Measurements from ENCODE around the gene AP3M1. TPM values are rescaled to one million over a fixed set of nuclear protein-coding genes. Genes with fewer than 3 reads are reported as not detected.

Gene AP3M1
- total RNA-seq, 1 donor from 2014 or later, result 61.7 TPM

- DNase-seq (no peak), ATAC-seq (ENCODE audit: low read depth) (no peak)
- Mint-ChIP-seq H3K4me1 (peaks cover 82% of the 10 kb centered on the region), H3K36me3 (ENCODE audit: low read depth) (peaks cover 5% of the 10 kb centered on the region), H3K27me3 (no peaks in the 10 kb centered on the region), H3K9me3 (no peaks in the 10 kb centered on the region), H3K27ac (peak overlapping the region; percentile 77), H3K4me3 (peak overlapping the region; percentile 11)
- TF ChIP-seq, protein P1, sequence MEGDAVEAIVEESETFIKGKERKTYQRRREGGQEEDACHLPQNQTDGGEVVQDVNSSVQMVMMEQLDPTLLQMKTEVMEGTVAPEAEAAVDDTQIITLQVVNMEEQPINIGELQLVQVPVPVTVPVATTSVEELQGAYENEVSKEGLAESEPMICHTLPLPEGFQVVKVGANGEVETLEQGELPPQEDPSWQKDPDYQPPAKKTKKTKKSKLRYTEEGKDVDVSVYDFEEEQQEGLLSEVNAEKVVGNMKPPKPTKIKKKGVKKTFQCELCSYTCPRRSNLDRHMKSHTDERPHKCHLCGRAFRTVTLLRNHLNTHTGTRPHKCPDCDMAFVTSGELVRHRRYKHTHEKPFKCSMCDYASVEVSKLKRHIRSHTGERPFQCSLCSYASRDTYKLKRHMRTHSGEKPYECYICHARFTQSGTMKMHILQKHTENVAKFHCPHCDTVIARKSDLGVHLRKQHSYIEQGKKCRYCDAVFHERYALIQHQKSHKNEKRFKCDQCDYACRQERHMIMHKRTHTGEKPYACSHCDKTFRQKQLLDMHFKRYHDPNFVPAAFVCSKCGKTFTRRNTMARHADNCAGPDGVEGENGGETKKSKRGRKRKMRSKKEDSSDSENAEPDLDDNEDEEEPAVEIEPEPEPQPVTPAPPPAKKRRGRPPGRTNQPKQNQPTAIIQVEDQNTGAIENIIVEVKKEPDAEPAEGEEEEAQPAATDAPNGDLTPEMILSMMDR (IDR thresholded peaks at IDR 0.05), result no peak
- POLR2A ChIA-PET, result interaction anchor here (6.1 kb wide), 1 partner anchor 13 kb away, joined by 57 read pairs; the partner anchor contains the start of genes ADK and AP3M1
- intact Hi-C loops (cut with micrococcal nuclease), result no loop called here
- CTCF ChIA-PET, result no interaction called here
Observed at GRCh38 chr10:74163319-74164068, 12.9 kb upstream of the AP3M1 start.

- peak overlapping the region; percentile 30 for H3K27ac Mint-ChIP-seq
- peaks cover 81% of the 10 kb centered on the region for H3K4me1 Mint-ChIP-seq
- ChIA-PET POLR2A (no interaction called here), CTCF (no interaction called here)
- intact Hi-C loops (cut with micrococcal nuclease), result no loop called here
- H3K27me3 Mint-ChIP-seq, result no peaks in the 10 kb centered on the region
- ATAC-seq (ENCODE audit: low read depth) (no peak), DNase-seq (no peak)
- no peak overlapping the region for H3K4me3 Mint-ChIP-seq
- TF ChIP-seq, protein P1 (IDR thresholded peaks at IDR 0.05), result no peak
- no peaks in the 10 kb centered on the region for H3K9me3 Mint-ChIP-seq
- H3K36me3 Mint-ChIP-seq (ENCODE audit: low read depth), result peaks cover 5% of the 10 kb centered on the region
Observed at GRCh38 chr10:74160013-74160412, 9.4 kb upstream of the AP3M1 start.

DNA sequence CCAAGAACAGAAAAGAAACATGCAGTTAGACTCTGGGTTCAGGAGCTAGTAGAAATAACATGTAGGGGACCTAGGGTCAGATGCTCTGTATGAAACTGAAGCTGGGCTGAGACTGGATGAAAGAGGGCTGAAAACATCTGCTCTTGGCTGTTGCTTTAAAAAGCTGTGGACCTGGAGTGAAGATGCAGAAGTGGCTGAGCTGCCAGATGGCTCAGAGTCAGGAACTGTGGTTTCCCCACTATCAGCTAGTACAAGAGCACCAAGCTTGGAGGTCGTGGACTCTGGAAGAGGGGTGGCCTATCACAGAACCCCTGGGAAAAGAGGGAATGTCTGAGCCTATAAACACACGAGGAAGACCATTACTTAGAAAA, 6.3 kb upstream of the AP3M1 start:
- peak overlapping the region; percentile 85 for H3K27ac Mint-ChIP-seq
- ChIA-PET POLR2A (interaction anchor here (0.7 to 2.4 kb wide), 5 partner anchors 10 to 23 kb away, joined by 3 to 12 read pairs (median 4); no protein-coding TSS in a partner anchor), CTCF (interaction anchor here (0.9 to 3.3 kb wide), 4 partner anchors 17 to 307 kb away, joined by 3 to 11 read pairs (median 3); no protein-coding TSS in a partner anchor)
- no peaks in the 10 kb centered on the region for H3K27me3 Mint-ChIP-seq
- ATAC-seq (ENCODE audit: low read depth), result peak; percentile 67
- no peak overlapping the region for H3K4me3 Mint-ChIP-seq
- TF ChIP-seq, protein P1 (IDR thresholded peaks at IDR 0.05), result no peak
- peaks cover 2% of the 10 kb centered on the region for H3K36me3 Mint-ChIP-seq (ENCODE audit: low read depth)
- DNase-seq, result no peak
- H3K9me3 Mint-ChIP-seq, result no peaks in the 10 kb centered on the region
- intact Hi-C loops (cut with micrococcal nuclease), result no loop called here
- H3K4me1 Mint-ChIP-seq, result peaks cover 82% of the 10 kb centered on the region

GRCh38 chr10:74153676-74154075, 3.0 kb upstream of the AP3M1 start:
- H3K9me3 Mint-ChIP-seq, result no peaks in the 10 kb centered on the region
- POLR2A ChIA-PET, result interaction anchor here (1.0 to 4.5 kb wide), 3 partner anchors 8 to 24 kb away, joined by 3 to 57 read pairs (median 4); no protein-coding TSS in a partner anchor
- H3K27ac Mint-ChIP-seq, result peak overlapping the region; percentile 19
- H3K4me3 Mint-ChIP-seq, result no peak overlapping the region
- peaks cover 5% of the 10 kb centered on the region for H3K36me3 Mint-ChIP-seq (ENCODE audit: low read depth)
- TF ChIP-seq, protein P1 (IDR thresholded peaks at IDR 0.05), result no peak
- CTCF ChIA-PET, result interaction anchor here (3.3 kb wide), 1 partner anchor 59 kb away, joined by 11 read pairs; no protein-coding TSS in a partner anchor
- H3K4me1 Mint-ChIP-seq, result peaks cover 67% of the 10 kb centered on the region
- H3K27me3 Mint-ChIP-seq, result no peaks in the 10 kb centered on the region
- intact Hi-C loops (cut with micrococcal nuclease), result no loop called here
- ATAC-seq (ENCODE audit: low read depth) (no peak), DNase-seq (no peak)

- TF ChIP-seq, protein P1 (IDR thresholded peaks at IDR 0.05), result no peak
- Mint-ChIP-seq H3K4me1 (peaks cover 65% of the 10 kb centered on the region), H3K36me3 (ENCODE audit: low read depth) (peaks cover 7% of the 10 kb centered on the region), H3K27ac (no peak overlapping the region), H3K4me3 (peak overlapping the region; percentile 20), H3K27me3 (no peaks in the 10 kb centered on the region), H3K9me3 (no peaks in the 10 kb centered on the region)
- ChIA-PET POLR2A (interaction anchor here (0.6 to 4.5 kb wide), 4 partner anchors 9 to 673 kb away, joined by 3 to 57 read pairs (median 4); no protein-coding TSS in a partner anchor), CTCF (no interaction called here)
- DNase-seq (no peak), ATAC-seq (ENCODE audit: low read depth) (no peak)
- intact Hi-C loops (cut with micrococcal nuclease), result no loop called here
Observed at GRCh38 chr10:74153123-74153522, 2.5 kb upstream of the AP3M1 start.
